ENCODE data around the gene HLA-A.

Gene HLA-A

DNA sequence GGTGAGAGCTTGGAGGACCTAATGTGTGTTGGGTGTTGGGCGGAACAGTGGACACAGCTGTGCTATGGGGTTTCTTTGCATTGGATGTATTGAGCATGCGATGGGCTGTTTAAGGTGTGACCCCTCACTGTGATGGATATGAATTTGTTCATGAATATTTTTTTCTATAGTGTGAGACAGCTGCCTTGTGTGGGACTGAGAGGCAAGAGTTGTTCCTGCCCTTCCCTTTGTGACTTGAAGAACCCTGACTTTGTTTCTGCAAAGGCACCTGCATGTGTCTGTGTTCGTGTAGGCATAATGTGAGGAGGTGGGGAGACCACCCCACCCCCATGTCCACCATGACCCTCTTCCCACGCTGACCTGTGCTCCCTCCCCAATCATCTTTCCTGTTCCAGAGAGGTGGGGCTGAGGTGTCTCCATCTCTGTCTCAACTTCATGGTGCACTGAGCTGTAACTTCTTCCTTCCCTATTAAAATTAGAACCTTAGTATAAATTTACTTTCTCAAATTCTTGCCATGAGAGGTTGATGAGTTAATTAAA is 3.0 kb downstream of the HLA-A start:
- H3K4me2 ChIP-seq (ENCODE audit: low read length) = no peak overlapping the region

DNA sequence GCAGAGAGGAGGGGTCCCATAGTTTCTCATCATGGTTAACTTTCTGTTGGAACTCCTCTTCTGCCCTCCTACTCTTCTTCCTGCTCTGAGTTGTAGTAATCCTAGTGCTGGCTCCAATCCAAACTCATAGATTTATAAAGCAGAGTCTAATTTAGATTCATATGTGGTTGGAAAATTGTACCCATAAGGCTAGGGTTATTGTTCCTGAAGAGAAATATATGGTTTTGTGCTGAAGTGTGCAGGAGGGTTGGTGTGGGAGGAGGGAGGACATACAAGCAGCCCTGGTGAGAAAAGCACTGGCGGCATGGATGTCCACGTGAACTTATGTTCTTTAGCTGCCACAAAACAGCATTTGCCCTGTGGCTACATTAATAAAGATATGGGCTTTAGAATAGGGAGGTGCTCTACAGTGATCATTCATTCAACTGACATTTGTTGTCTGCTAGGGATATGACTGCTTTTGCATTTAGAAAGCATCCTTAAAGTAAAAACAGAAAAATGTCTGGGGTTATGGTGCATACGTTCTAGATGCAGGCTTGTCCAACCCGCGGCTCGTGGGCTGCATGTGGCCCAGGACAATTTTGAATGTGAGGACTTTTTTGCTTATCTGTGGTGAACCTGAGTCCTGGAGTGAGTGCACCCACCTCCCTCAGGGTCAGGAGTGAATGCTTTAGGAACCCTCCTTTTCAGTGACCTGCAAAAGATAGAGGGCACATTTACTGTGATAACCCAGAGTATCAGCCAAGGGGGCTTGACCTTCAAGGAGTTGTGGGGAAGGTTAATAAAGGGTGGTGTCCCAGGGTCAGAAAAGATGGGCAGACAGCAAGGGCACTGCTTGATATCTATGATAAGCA is 4.1 kb downstream of the HLA-A start:
- no peak overlapping the region for H2AFZ ChIP-seq (ENCODE audit: low read depth, low read length)
- peaks cover 28% of the 10 kb centered on the region for H3K79me2 ChIP-seq (ENCODE audit: low read length)
- H3K4me2 ChIP-seq (ENCODE audit: low read length) = no peak overlapping the region
- no peaks in the 10 kb centered on the region for H3K9me3 ChIP-seq (ENCODE audit: insufficient read depth, low read length)
- no peak overlapping the region for H3K27ac ChIP-seq (ENCODE audit: low read length)
- H3K4me1 ChIP-seq (ENCODE audit: low read length) = peaks cover 10% of the 10 kb centered on the region
- TF ChIP-seq EZH2phosphoT487 (IDR thresholded peaks at IDR 0.05; ENCODE audit: low read depth) = no peak
- H4K20me1 ChIP-seq (ENCODE audit: insufficient read depth, low read length) = peaks cover 15% of the 10 kb centered on the region
- no peak overlapping the region for H3K4me3 ChIP-seq (ENCODE audit: low read length)
- H3K9ac ChIP-seq (ENCODE audit: low read length) = no peak overlapping the region
- peaks cover 15% of the 10 kb centered on the region for H3K36me3 ChIP-seq (replicated peaks; ENCODE audit: low read depth, low read length)
- H3K27me3 ChIP-seq (ENCODE audit: low read depth, low read length) = no peaks in the 10 kb centered on the region

More for the DNA sequence above, 3.0 kb downstream of the HLA-A start:
- no peaks in the 10 kb centered on the region for H3K9me3 ChIP-seq (ENCODE audit: insufficient read depth, low read length)
- no peak overlapping the region for H3K9ac ChIP-seq (ENCODE audit: low read length)
- peaks cover 28% of the 10 kb centered on the region for H3K79me2 ChIP-seq (ENCODE audit: low read length)
- H3K4me3 ChIP-seq (ENCODE audit: low read length) = no peak overlapping the region
- TF ChIP-seq CTCF (IDR thresholded peaks at IDR 0.05; ENCODE audit: low read depth, low read length) (no peak), EZH2phosphoT487 (IDR thresholded peaks at IDR 0.05; ENCODE audit: low read depth) (no peak)
- no peak overlapping the region for H2AFZ ChIP-seq (ENCODE audit: low read depth, low read length)
- H3K27ac ChIP-seq (ENCODE audit: low read length) = no peak overlapping the region
- H3K36me3 ChIP-seq (replicated peaks; ENCODE audit: low read depth, low read length) = peaks cover 15% of the 10 kb centered on the region
- H3K4me1 ChIP-seq (ENCODE audit: low read length) = peaks cover 16% of the 10 kb centered on the region
- no peaks in the 10 kb centered on the region for H3K27me3 ChIP-seq (ENCODE audit: low read depth, low read length)
- H4K20me1 ChIP-seq (ENCODE audit: insufficient read depth, low read length) = peaks cover 15% of the 10 kb centered on the region

- no peaks in the 10 kb centered on the region for H3K27me3 ChIP-seq (ENCODE audit: low read depth, low read length)
- no peaks in the 10 kb centered on the region for H3K9me3 ChIP-seq (ENCODE audit: insufficient read depth, low read length)
- peaks cover 15% of the 10 kb centered on the region for H4K20me1 ChIP-seq (ENCODE audit: insufficient read depth, low read length)
- peaks cover 23% of the 10 kb centered on the region for H3K79me2 ChIP-seq (ENCODE audit: low read length)
- H3K4me2 ChIP-seq (ENCODE audit: low read length) = no peak overlapping the region
- no peak overlapping the region for H2AFZ ChIP-seq (ENCODE audit: low read depth, low read length)
- no peak overlapping the region for H3K27ac ChIP-seq (ENCODE audit: low read length)
- no peak overlapping the region for H3K9ac ChIP-seq (ENCODE audit: low read length)
- no peak overlapping the region for H3K4me3 ChIP-seq (ENCODE audit: low read length)
- H3K36me3 ChIP-seq (replicated peaks; ENCODE audit: low read depth, low read length) = peaks cover 15% of the 10 kb centered on the region
- peaks cover 5% of the 10 kb centered on the region for H3K4me1 ChIP-seq (ENCODE audit: low read length)
- TF ChIP-seq EZH2phosphoT487 (IDR thresholded peaks at IDR 0.05; ENCODE audit: low read depth) (no peak), CTCF (IDR thresholded peaks at IDR 0.05; ENCODE audit: low read depth, low read length) (no peak)
Measured at GRCh38 chr6:29947077-29947980, 5.0 kb downstream of the HLA-A start.

DNA sequence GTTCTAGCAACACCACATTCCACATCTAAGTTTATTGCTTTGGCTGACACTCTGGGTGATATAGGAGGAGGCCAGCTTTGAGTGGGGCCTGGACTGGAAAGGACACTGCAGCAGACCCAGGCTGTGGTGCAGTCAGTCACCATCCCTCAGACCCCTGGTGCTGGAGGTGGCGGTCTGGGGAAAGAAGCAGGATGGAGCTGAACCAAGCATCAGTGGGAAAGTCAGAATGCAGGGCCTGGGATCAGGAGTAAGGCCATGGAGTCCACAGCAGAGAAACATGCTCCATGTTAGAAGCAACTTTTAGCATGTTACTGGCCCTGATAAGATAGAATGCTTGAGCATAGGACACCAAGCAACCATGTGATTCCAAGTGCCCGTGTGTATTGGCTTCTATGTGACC is 5.9 kb downstream of the HLA-A start:
- Histone ChIP-seq H3K36me3 (replicated peaks; ENCODE audit: low read depth, low read length) (peaks cover 15% of the 10 kb centered on the region), H3K79me2 (ENCODE audit: low read length) (peaks cover 13% of the 10 kb centered on the region), H3K9ac (ENCODE audit: low read length) (no peak overlapping the region), H3K27me3 (ENCODE audit: low read depth, low read length) (no peaks in the 10 kb centered on the region), H4K20me1 (ENCODE audit: insufficient read depth, low read length) (peaks cover 15% of the 10 kb centered on the region), H3K4me2 (ENCODE audit: low read length) (no peak overlapping the region), H3K9me3 (ENCODE audit: insufficient read depth, low read length) (no peaks in the 10 kb centered on the region), H3K27ac (ENCODE audit: low read length) (no peak overlapping the region), H3K4me1 (ENCODE audit: low read length) (peaks cover 5% of the 10 kb centered on the region), H3K4me3 (ENCODE audit: low read length) (no peak overlapping the region), H2AFZ (ENCODE audit: low read depth, low read length) (no peak overlapping the region)
- TF ChIP-seq EZH2phosphoT487 (IDR thresholded peaks at IDR 0.05; ENCODE audit: low read depth) (no peak), CTCF (IDR thresholded peaks at IDR 0.05; ENCODE audit: low read depth, low read length) (no peak)
